Nephron progenitor cell (in vitro differentiated cells): ENCODE data around the gene SPRYD3.

Experiments used
- DNase-seq: peaks from one replicate; pipeline ENCODE4 v3.0.0; 2021
- H3K27ac Mint-ChIP-seq: 2 replicates; pipeline ENCODE4 v1.8.0; 2021; ENCODE audit warnings: mild to moderate bottlenecking, moderate library complexity, mixed read lengths
- H3K27me3 Mint-ChIP-seq: 2 replicates; pipeline ENCODE4 v1.8.0; 2021; ENCODE audit warnings: mild to moderate bottlenecking, low read depth, mixed read lengths; ENCODE audit not compliant: poor library complexity
- H3K36me3 Mint-ChIP-seq: 2 replicates; pipeline ENCODE4 v1.8.0; 2021; ENCODE audit warnings: low read depth, mixed read lengths
- H3K4me1 Mint-ChIP-seq: 2 replicates; pipeline ENCODE4 v1.8.0; 2021; ENCODE audit warnings: mixed read lengths
- H3K4me3 Mint-ChIP-seq: 2 replicates; pipeline ENCODE4 v1.8.0; 2021; ENCODE audit warnings: mild to moderate bottlenecking, moderate library complexity, mixed read lengths
- H3K9me3 Mint-ChIP-seq: 2 replicates; pipeline ENCODE4 v1.8.0; 2021; ENCODE audit warnings: mild to moderate bottlenecking, moderate library complexity, mixed read lengths
- CTCF ChIP-seq: fragments of 200-600 bp; sonication (generic); IDR thresholded peaks from 2 replicates; pipeline ENCODE4 v1.5.0; 2021; ENCODE audit warnings: antibody characterized with exemption

Gene SPRYD3

GRCh38 chr12:53074283-53074998 lies 4.7 kb downstream of the SPRYD3 start:
- Mint-ChIP-seq H3K9me3 (no peaks in the 10 kb centered on the region), H3K36me3 (peaks cover 27% of the 10 kb centered on the region), H3K4me3 (no peak overlapping the region), H3K4me1 (peaks cover 59% of the 10 kb centered on the region), H3K27ac (no peak overlapping the region), H3K27me3 (peaks cover 10% of the 10 kb centered on the region)
- no peak for DNase-seq
- no peak for TF ChIP-seq CTCF

DNA sequence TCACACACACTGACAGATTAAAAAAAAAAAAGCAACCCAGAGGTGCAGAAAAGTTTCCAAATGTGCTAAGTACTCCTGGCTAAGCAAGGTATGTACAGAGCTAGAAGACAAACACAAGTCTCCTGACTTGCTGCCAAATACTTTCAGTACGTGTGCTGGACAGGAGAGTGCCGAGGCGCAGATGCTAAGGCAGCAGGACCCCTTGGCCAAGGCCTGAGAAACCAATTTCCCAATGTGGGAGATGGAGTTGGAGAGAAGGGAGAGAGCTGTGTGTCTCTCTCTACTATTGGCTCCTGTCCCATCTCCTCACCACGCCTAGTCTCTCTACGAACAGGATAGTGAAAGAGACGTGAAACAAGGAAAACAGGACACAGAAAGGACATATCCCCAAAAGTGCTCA lies 5.3 kb downstream of the SPRYD3 start:
- Mint-ChIP-seq H3K27me3 (peaks cover 11% of the 10 kb centered on the region), H3K4me3 (no peak overlapping the region), H3K27ac (no peak overlapping the region), H3K36me3 (peaks cover 27% of the 10 kb centered on the region), H3K4me1 (peaks cover 62% of the 10 kb centered on the region), H3K9me3 (no peaks in the 10 kb centered on the region)
- TF ChIP-seq CTCF, result no peak
- no peak for DNase-seq

DNA sequence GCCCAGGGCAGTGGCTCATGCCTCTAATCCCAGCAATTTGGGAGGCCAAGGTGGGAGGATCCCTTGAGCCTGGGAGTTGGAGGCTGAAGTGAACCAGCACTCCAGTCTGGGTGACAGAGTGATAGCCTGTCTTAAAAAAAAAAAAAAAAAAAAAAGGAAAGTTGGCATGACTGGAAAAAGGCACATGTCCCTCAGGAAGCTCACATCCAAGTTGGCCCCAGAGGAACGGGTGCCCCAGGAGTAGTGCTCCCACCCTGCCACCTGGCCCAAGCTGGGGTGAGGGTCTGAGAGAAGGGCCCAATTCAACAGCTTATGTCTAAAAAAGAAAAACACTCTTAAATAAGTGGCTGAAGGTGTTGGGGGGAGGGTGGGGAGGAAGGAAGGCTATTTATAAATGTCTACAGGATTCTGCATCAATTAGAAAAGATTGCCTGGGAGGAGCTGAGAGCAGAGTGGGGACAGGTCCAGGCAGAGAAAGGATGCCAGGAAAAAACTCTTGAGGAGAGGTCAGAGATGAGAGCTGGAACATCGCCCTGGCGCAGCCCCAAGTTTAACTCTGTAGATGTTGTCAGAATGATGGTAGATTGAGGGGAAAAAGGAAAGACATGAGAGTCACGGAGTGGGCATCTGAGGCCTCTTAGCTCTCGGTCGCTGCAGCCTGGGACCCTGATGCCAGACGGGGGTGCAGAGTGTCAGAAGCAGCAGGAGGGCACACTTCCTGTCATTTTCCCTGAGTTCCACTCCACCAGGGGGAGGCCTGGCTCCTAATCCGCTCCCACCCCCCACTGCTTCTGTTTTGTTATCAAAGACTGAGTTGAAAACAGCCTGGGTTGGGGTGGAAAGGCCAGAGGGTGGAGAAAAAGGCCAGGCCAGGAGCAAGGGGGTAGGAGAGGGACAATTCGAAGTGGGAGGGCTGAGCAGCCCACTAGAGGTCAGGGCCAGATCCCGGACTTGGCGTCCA lies 7.3 kb downstream of the SPRYD3 start:
- H3K9me3 Mint-ChIP-seq, result no peaks in the 10 kb centered on the region
- DNase-seq, result no peak
- peaks cover 66% of the 10 kb centered on the region for H3K4me1 Mint-ChIP-seq
- H3K27ac Mint-ChIP-seq, result peak overlapping the region; percentile 94
- H3K36me3 Mint-ChIP-seq, result peaks cover 25% of the 10 kb centered on the region
- TF ChIP-seq CTCF, result no peak
- peak overlapping the region; percentile 8 for H3K4me3 Mint-ChIP-seq
- peaks cover 7% of the 10 kb centered on the region for H3K27me3 Mint-ChIP-seq

DNA sequence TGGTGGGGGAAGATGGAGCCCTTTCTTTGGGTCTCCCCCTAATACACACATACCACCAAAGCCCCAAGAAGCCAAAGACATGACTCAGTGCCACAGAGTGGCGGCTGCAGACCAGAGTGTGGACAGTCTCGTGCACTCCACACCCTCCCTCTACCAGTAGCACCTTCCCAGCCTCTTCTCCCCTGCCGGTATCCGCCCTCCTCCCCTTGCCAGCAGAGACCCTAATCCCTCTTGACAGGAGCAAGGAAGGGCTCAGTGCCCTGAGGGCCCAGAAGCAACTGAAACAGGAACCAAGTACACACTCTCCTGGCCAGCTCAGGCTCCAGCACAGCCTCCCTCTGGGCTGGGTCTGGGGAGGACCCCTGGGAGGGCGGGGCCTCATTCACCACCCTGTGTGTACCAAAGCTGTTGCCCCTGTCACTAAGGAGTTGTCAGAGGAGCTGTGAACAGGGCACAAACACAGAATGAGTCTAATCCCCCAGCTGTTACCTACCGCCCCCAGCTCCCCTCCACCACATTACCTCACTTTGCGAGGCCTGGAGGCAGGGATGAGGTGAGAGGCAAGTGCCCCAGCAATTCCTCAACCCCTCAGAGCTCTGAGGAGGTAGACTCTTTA lies 8.2 kb downstream of the SPRYD3 start:
- H3K4me1 Mint-ChIP-seq, result peaks cover 74% of the 10 kb centered on the region
- peaks cover 19% of the 10 kb centered on the region for H3K36me3 Mint-ChIP-seq

More for the DNA sequence above, 8.2 kb downstream of the SPRYD3 start:
- no peaks in the 10 kb centered on the region for H3K9me3 Mint-ChIP-seq
- DNase-seq, result no peak
- TF ChIP-seq CTCF, result no peak
- no peak overlapping the region for H3K4me3 Mint-ChIP-seq
- peak overlapping the region; percentile 26 for H3K27ac Mint-ChIP-seq
- H3K27me3 Mint-ChIP-seq, result peaks cover 3% of the 10 kb centered on the region
